ENCODE data around the gene PDE8B. TPM values are rescaled to one million over a fixed set of nuclear protein-coding genes. Genes with fewer than 3 reads are reported as not detected.

Gene PDE8B
- total RNA-seq, 1 donor from 2014 or later, result 5.9 TPM

DNA sequence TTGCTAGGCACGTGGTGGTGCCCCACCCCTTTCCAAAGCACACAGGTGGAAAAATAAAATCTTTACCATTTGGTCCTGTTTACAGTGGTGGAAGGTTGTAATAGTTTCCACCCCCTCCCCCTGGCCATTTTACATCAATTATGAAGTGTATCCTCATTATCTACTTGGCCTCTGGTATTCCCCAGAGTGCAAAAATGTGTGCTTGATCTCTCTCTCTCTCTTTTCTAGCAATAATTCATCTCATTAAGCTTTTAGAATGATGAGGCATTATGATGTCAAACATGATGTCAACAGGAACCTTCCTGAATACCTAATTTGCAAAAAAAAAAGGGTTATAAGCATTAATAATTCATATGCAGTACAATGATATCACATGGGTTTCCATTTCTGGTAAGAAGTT lies 3.1 kb downstream of the PDE8B start:
- no peak for DNase-seq (ENCODE audit: extremely low spot score in 2 of 2)
- H3K27me3 ChIP-seq, result no peaks in the 10 kb centered on the region
- no peaks in the 10 kb centered on the region for H3K36me3 ChIP-seq
- TF ChIP-seq CTCF (IDR thresholded peaks at IDR 0.05) (no peak), POLR2AphosphoS5 (IDR thresholded peaks at IDR 0.05; ENCODE audit: insufficient read depth in 1 of 2, low read depth in 1 of 2) (no peak), POLR2A (IDR thresholded peaks at IDR 0.05) (no peak)
- no peak overlapping the region for H3K4me3 ChIP-seq
- no peak overlapping the region for H3K27ac ChIP-seq
- intact Hi-C loops (cut with DNase I), result no loop called here
- peaks cover 7% of the 10 kb centered on the region for H3K4me1 ChIP-seq
- H3K9me3 ChIP-seq, result no peaks in the 10 kb centered on the region

DNA sequence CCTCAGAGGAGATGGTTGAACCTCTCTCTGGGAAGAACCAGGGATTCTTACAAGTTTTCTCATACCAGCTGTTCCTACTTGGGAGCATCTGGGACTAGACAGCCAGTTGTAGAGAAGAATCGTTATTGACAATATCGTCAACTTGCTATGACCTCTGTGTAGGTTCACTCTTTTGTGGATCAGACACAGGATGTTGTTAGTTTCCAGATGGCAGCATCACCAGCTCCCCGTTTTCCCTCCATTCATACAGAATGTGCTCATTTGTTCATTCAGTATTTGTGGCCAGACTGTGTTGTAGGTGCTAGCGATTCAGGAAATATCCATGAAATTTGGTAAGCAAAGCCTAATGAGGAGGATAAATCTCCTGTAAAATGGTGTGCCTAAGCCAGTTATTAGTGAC lies 3.7 kb downstream of the PDE8B start:
- no peak overlapping the region for H3K27ac ChIP-seq
- TF ChIP-seq CTCF (IDR thresholded peaks at IDR 0.05), result no peak
- no peak for TF ChIP-seq POLR2AphosphoS5 (IDR thresholded peaks at IDR 0.05; ENCODE audit: insufficient read depth in 1 of 2, low read depth in 1 of 2)
- no peak for TF ChIP-seq POLR2A (IDR thresholded peaks at IDR 0.05)
- H3K9me3 ChIP-seq, result no peaks in the 10 kb centered on the region
- no peak overlapping the region for H3K4me3 ChIP-seq
- intact Hi-C loops (cut with DNase I), result no loop called here
- no peaks in the 10 kb centered on the region for H3K27me3 ChIP-seq
- peaks cover 7% of the 10 kb centered on the region for H3K4me1 ChIP-seq
- H3K36me3 ChIP-seq, result no peaks in the 10 kb centered on the region
- DNase-seq (ENCODE audit: extremely low spot score in 2 of 2), result no peak

GRCh38 chr5:77218263-77218662 lies 7.8 kb downstream of the PDE8B start:
- H3K4me1 ChIP-seq, result no peaks in the 10 kb centered on the region
- intact Hi-C loops (cut with DNase I), result no loop called here

DNA sequence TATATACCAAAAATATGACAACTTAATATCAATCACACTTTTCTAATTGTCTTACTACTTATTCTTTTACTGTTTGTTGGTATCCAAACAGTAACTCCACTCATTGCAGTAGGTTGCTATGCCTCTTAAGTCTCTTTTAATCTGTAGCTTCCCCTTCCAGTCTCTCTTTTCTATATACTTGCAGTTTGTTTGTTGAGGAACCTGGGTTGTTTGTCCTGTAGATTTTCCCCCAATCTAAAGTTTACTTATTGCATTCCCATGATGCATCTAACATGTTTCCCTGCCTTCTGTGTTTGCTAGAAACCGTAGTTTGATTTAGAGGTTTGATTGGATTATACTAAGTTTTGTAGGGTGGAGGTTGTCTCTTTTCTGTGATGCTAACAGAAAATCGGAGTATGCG lies 10.6 kb downstream of the PDE8B start:
- H3K9me3 ChIP-seq, result no peaks in the 10 kb centered on the region
- no peak overlapping the region for H3K27ac ChIP-seq
- H3K4me1 ChIP-seq, result peaks cover 5% of the 10 kb centered on the region
- no peak for TF ChIP-seq CTCF (IDR thresholded peaks at IDR 0.05)
- TF ChIP-seq POLR2A (IDR thresholded peaks at IDR 0.05), result no peak
- TF ChIP-seq POLR2AphosphoS5 (IDR thresholded peaks at IDR 0.05; ENCODE audit: insufficient read depth in 1 of 2, low read depth in 1 of 2), result no peak
- intact Hi-C loops (cut with DNase I), result no loop called here
- no peaks in the 10 kb centered on the region for H3K27me3 ChIP-seq
- H3K4me3 ChIP-seq, result no peak overlapping the region
- no peak for DNase-seq (ENCODE audit: extremely low spot score in 2 of 2)
- H3K36me3 ChIP-seq, result no peaks in the 10 kb centered on the region

More at GRCh38 chr5:77218263-77218662, 7.8 kb downstream of the PDE8B start:
- Histone ChIP-seq H3K27ac (no peak overlapping the region), H3K9me3 (no peaks in the 10 kb centered on the region), H3K27me3 (no peaks in the 10 kb centered on the region), H3K36me3 (no peaks in the 10 kb centered on the region), H3K4me3 (no peak overlapping the region)
- no peak for DNase-seq (ENCODE audit: extremely low spot score in 2 of 2)
- TF ChIP-seq CTCF (IDR thresholded peaks at IDR 0.05) (no peak), POLR2AphosphoS5 (IDR thresholded peaks at IDR 0.05; ENCODE audit: insufficient read depth in 1 of 2, low read depth in 1 of 2) (no peak), POLR2A (IDR thresholded peaks at IDR 0.05) (no peak)

- intact Hi-C loops (cut with DNase I), result no loop called here
- Histone ChIP-seq H3K36me3 (no peaks in the 10 kb centered on the region), H3K4me1 (peaks cover 5% of the 10 kb centered on the region), H3K27ac (no peak overlapping the region), H3K4me3 (no peak overlapping the region), H3K9me3 (no peaks in the 10 kb centered on the region), H3K27me3 (no peaks in the 10 kb centered on the region)
- DNase-seq (ENCODE audit: extremely low spot score in 2 of 2), result no peak
- TF ChIP-seq POLR2A (IDR thresholded peaks at IDR 0.05) (no peak), CTCF (IDR thresholded peaks at IDR 0.05) (no peak), POLR2AphosphoS5 (IDR thresholded peaks at IDR 0.05; ENCODE audit: insufficient read depth in 1 of 2, low read depth in 1 of 2) (no peak)
These were observed 12.2 kb downstream of the PDE8B start for GRCh38 chr5:77222722-77223121.

Data from vagina (tissue), 2 donors.